SK-N-SH (cell line): Measurements from ENCODE around the gene OR51A2. TPM values are rescaled to one million over a fixed set of nuclear protein-coding genes. Genes with fewer than 3 reads are reported as not detected.

ENCODE experiments used
- CTCF ChIA-PET: fragments of 300-600, 350-600 bp; formaldehyde crosslinking; extraction: SDS; loops from one replicate; lab custom pipeline; 2021; lab: Yijun Ruan, JAX
- POLR2A ChIA-PET: fragments of 350-600 bp; sonication (Branson Sonifier 250); formaldehyde crosslinking; extraction: SDS; loops from one replicate; lab custom pipeline; 2020; ENCODE audit warnings: antibody characterized with exemption, inconsistent platforms; lab: Yijun Ruan, JAX
- DNase-seq: peaks from one replicate; pipeline ENCODE4 v3.0.0; 2012
- H2AFZ ChIP-seq: fragments of 200-600 bp; sonication (generic); 2 replicates; pipeline ENCODE4 v1.8.1; 2016; ENCODE audit warnings: antibody characterized with exemption, mild to moderate bottlenecking, low read depth
- H3F3A ChIP-seq: fragments of 200-600 bp; sonication (generic); replicated peaks from 2 replicates; pipeline ENCODE3; 2016; ENCODE audit warnings: antibody characterized with exemption, mild to moderate bottlenecking; ENCODE audit not compliant: insufficient read depth
- H3K27ac ChIP-seq, 2 experiments: fragments of 200-500 bp in 1 of 2; fragments of 200-600 bp in 1 of 2; sonication (Bioruptor generic) in 1 of 2; sonication (generic), shearing (Covaris generic) in 1 of 2; 2 replicates each; pipeline versions ENCODE4 v1.5.1 to v1.6.1; 2014 to 2016; ENCODE audit warnings: low read depth in 2 of 2, inconsistent platforms in 1 of 2, low read length in 1 of 2, mild to moderate bottlenecking in 1 of 2, mixed read lengths in 1 of 2
- H3K27me3 ChIP-seq: fragments of 200-600 bp; sonication (generic), shearing (Covaris generic); 2 replicates; pipeline ENCODE4 v1.6.1; 2016; ENCODE audit warnings: mixed run types; ENCODE audit not compliant: insufficient read depth
- H3K36me3 ChIP-seq, 2 experiments: fragments of 200-500 bp in 1 of 2; fragments of 200-600 bp in 1 of 2; sonication (Bioruptor generic) in 1 of 2; sonication (generic) in 1 of 2; replicated peaks in 1 of 2; 2 replicates each; pipeline versions ENCODE3 to v1.5.1; 2014 to 2016; ENCODE audit warnings: low read length in 1 of 2, mild to moderate bottlenecking in 1 of 2; ENCODE audit not compliant: insufficient read depth in 2 of 2, control insufficient read depth in 1 of 2
- H3K4me1 ChIP-seq, 2 experiments: fragments of 200-500 bp in 1 of 2; fragments of 200-600 bp in 1 of 2; sonication (Bioruptor generic) in 1 of 2; sonication (generic), shearing (Covaris generic) in 1 of 2; 2 replicates each; pipeline versions ENCODE4 v1.5.1 to v1.6.1; 2014 to 2016; ENCODE audit warnings: low read depth in 1 of 2, low read length in 1 of 2, mixed run types in 1 of 2; ENCODE audit not compliant: insufficient read depth in 2 of 2, control insufficient read depth in 1 of 2
- H3K4me2 ChIP-seq: fragments of 200-600 bp; sonication (generic), shearing (Covaris generic); 2 replicates; pipeline ENCODE4 v1.6.1; 2017; ENCODE audit warnings: mixed run types
- H3K4me3 ChIP-seq, 2 experiments: fragments of 200-500 bp in 1 of 2; fragments of 200-600 bp in 1 of 2; sonication (Bioruptor generic) in 1 of 2; sonication (generic), shearing (Covaris generic) in 1 of 2; 2 replicates each; pipeline versions ENCODE4 v1.5.1 to v1.8.1; 2014 to 2016; ENCODE audit warnings: low read depth in 2 of 2, inconsistent platforms in 1 of 2, low read length in 1 of 2, mild to moderate bottlenecking in 1 of 2, mixed read lengths in 1 of 2, moderate library complexity in 1 of 2
- H3K79me2 ChIP-seq: fragments of 200-600 bp; sonication (generic); 2 replicates; pipeline ENCODE4 v1.8.1; 2017; ENCODE audit warnings: mild to moderate bottlenecking; ENCODE audit not compliant: insufficient read depth
- H3K9ac ChIP-seq: fragments of 200-600 bp; sonication (generic); 2 replicates; pipeline ENCODE4 v1.6.1; 2017; ENCODE audit warnings: mixed run types
- H3K9me2 ChIP-seq: fragments of 200-600 bp; sonication (generic); 2 replicates; pipeline ENCODE4 v1.6.1; 2017; ENCODE audit warnings: mixed run types
- H3K9me3 ChIP-seq: fragments of 200-600 bp; sonication (generic); 2 replicates; pipeline ENCODE4 v1.6.1; 2017; ENCODE audit warnings: mixed run types, mild to moderate bottlenecking, moderate library complexity
- H4K20me1 ChIP-seq: fragments of 200-600 bp; sonication (generic); 2 replicates; pipeline ENCODE4 v1.6.1; 2017; ENCODE audit warnings: mild to moderate bottlenecking, mixed run types; ENCODE audit not compliant: insufficient read depth
- FOXJ3 ChIP-seq: sonication (generic); formaldehyde crosslinking; IDR thresholded peaks from 2 replicates; pipeline ENCODE4 v1.5.1; 2020; ENCODE audit warnings: mild to moderate bottlenecking, missing genetic modification reagents
- GABPA ChIP-seq: IDR thresholded peaks from 2 replicates; pipeline ENCODE4 v1.4.0; 2012; ENCODE audit warnings: low read depth, mild to moderate bottlenecking
- PBX3 ChIP-seq: IDR thresholded peaks from 2 replicates; pipeline ENCODE4; 2012
- RXRA ChIP-seq: IDR thresholded peaks from 2 replicates; pipeline ENCODE4 v1.4.0; 2012; ENCODE audit warnings: low read depth, mild to moderate bottlenecking, borderline replicate concordance
- SIN3A ChIP-seq: IDR thresholded peaks from 2 replicates; pipeline ENCODE4 v1.6.1; 2012; ENCODE audit warnings: low read depth, mild to moderate bottlenecking, low read length, moderate library complexity, borderline replicate concordance
- SMC3 ChIP-seq: IDR thresholded peaks from 2 replicates; pipeline ENCODE4 v1.6.1; 2012; ENCODE audit warnings: low read depth, low read length, improper control_type of control experiment
- TAF1 ChIP-seq: IDR thresholded peaks from 2 replicates; pipeline ENCODE4 v1.6.1; 2012; ENCODE audit warnings: low read depth, mild to moderate bottlenecking, low read length, moderate library complexity, borderline replicate concordance
- TCF12 ChIP-seq: IDR thresholded peaks from 2 replicates; pipeline ENCODE4 v1.4.0; 2012
- USF2 ChIP-seq: fragments of 150-350 bp; IDR thresholded peaks from 2 replicates; pipeline ENCODE4 v1.6.1; 2017; ENCODE audit warnings: antibody characterized with exemption, low read length, low read depth, borderline replicate concordance
- WGBS: methylation state at CpG from one replicate; pipeline ENCODE4 v1.1.6; 2017; ENCODE audit warnings: low lambda C conversion rate; 5-methylcytosine and 5-hydroxymethylcytosine counted together
- polyA plus RNA-seq, 3 experiments: library from polyadenylated mRNA; depleted of rRNA; stranded (reverse); fragments of >200 nt; gene quantifications; 2 replicates each; pipeline ENCODE4 v1.2.3, GENCODE V29; 2012
- TF ChIP-seq, protein P1 (sequence below): fragments of 200-600 bp; sonication (generic); IDR thresholded peaks from 2 replicates; pipeline ENCODE4 v1.6.1; 2017; ENCODE audit warnings: antibody characterized with exemption, mild to moderate bottlenecking, moderate library complexity
- TF ChIP-seq, protein P2 (sequence below): IDR thresholded peaks from 2 replicates; pipeline ENCODE4 v1.4.0; 2012; ENCODE audit warnings: low read depth, borderline replicate concordance
- TF ChIP-seq, protein P3 (sequence below): IDR thresholded peaks from 2 replicates; pipeline ENCODE4 v1.6.1; 2012; ENCODE audit warnings: mild to moderate bottlenecking, low read depth, low read length, moderate library complexity

OR51A2 gene
- polyA plus RNA-seq, 1 of the 3 experiments (the other 2 are of a cell fraction) = not detected

DNA sequence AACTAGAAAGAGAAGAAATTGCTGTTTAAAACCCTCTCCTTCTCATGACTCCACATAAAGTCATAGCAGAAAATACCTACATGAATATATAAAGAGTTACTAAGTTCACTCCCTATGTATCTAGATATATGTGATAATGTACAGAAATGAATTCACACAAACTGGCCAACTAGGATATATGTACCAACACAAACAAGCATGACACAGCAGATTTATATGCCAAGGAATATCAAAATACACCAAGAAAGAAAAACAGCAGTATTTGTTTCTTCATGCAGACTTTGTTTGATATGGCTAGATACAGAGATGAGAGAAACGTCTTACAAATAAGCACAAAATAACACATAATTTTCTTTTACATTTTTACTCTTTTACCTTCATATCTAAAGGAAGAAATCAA, 33.2 kb downstream of the OR51A2 start (continued):
- TF ChIP-seq, protein P1, sequence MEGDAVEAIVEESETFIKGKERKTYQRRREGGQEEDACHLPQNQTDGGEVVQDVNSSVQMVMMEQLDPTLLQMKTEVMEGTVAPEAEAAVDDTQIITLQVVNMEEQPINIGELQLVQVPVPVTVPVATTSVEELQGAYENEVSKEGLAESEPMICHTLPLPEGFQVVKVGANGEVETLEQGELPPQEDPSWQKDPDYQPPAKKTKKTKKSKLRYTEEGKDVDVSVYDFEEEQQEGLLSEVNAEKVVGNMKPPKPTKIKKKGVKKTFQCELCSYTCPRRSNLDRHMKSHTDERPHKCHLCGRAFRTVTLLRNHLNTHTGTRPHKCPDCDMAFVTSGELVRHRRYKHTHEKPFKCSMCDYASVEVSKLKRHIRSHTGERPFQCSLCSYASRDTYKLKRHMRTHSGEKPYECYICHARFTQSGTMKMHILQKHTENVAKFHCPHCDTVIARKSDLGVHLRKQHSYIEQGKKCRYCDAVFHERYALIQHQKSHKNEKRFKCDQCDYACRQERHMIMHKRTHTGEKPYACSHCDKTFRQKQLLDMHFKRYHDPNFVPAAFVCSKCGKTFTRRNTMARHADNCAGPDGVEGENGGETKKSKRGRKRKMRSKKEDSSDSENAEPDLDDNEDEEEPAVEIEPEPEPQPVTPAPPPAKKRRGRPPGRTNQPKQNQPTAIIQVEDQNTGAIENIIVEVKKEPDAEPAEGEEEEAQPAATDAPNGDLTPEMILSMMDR = no peak
- TF ChIP-seq RXRA = no peak
- TF ChIP-seq, all 33 proteins: peak for 0

GRCh38 chr11:4921796-4922195, 33.7 kb downstream of the OR51A2 start:
- ChIA-PET POLR2A (no interaction called here), CTCF (no interaction called here)
- Histone ChIP-seq H4K20me1 (no peaks in the 10 kb centered on the region), H3F3A (no peaks in the 10 kb centered on the region), H3K36me3 (no peaks in the 10 kb centered on the region), H3K79me2 (no peaks in the 10 kb centered on the region), H3K9me2 (no peaks in the 10 kb centered on the region), H3K27ac (no peak overlapping the region), H2AFZ (no peak overlapping the region), H3K4me3 (no peak overlapping the region), H3K27me3 (no peaks in the 10 kb centered on the region), H3K4me1 (no peaks in the 10 kb centered on the region), H3K9ac (no peak overlapping the region), H3K4me2 (no peak overlapping the region), H3K9me3 (no peaks in the 10 kb centered on the region)
- WGBS = 0% methylated on average over 1 of the region's 1 CpG
- TF ChIP-seq PBX3 (no peak), SMC3 (no peak), FOXJ3 (no peak), TAF1 (no peak), TCF12 (no peak), GABPA (no peak), SIN3A (no peak), USF2 (no peak)
- TF ChIP-seq, protein P1 = no peak
- TF ChIP-seq, protein P2, sequence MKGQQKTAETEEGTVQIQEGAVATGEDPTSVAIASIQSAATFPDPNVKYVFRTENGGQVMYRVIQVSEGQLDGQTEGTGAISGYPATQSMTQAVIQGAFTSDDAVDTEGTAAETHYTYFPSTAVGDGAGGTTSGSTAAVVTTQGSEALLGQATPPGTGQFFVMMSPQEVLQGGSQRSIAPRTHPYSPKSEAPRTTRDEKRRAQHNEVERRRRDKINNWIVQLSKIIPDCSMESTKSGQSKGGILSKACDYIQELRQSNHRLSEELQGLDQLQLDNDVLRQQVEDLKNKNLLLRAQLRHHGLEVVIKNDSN = no peak
- TF ChIP-seq, protein P3, sequence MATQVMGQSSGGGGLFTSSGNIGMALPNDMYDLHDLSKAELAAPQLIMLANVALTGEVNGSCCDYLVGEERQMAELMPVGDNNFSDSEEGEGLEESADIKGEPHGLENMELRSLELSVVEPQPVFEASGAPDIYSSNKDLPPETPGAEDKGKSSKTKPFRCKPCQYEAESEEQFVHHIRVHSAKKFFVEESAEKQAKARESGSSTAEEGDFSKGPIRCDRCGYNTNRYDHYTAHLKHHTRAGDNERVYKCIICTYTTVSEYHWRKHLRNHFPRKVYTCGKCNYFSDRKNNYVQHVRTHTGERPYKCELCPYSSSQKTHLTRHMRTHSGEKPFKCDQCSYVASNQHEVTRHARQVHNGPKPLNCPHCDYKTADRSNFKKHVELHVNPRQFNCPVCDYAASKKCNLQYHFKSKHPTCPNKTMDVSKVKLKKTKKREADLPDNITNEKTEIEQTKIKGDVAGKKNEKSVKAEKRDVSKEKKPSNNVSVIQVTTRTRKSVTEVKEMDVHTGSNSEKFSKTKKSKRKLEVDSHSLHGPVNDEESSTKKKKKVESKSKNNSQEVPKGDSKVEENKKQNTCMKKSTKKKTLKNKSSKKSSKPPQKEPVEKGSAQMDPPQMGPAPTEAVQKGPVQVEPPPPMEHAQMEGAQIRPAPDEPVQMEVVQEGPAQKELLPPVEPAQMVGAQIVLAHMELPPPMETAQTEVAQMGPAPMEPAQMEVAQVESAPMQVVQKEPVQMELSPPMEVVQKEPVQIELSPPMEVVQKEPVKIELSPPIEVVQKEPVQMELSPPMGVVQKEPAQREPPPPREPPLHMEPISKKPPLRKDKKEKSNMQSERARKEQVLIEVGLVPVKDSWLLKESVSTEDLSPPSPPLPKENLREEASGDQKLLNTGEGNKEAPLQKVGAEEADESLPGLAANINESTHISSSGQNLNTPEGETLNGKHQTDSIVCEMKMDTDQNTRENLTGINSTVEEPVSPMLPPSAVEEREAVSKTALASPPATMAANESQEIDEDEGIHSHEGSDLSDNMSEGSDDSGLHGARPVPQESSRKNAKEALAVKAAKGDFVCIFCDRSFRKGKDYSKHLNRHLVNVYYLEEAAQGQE = no peak
- no peak for DNase-seq
